ENCODE results near the gene GABRR2.

GABRR2 gene

GRCh38 chr6:89315249-89315885, at the start of gene GABRR2:
Gene GABRR2 (minus strand): TSS chr6:89315299. CDS start chr6:89315165, 134 bp downstream.
- DNase-seq, result no peak

- no peak for DNase-seq
Observed at GRCh38 chr6:89364586-89364985, 49.5 kb upstream of the GABRR2 start.

GRCh38 chr6:89361171-89361570, 46.1 kb upstream of the GABRR2 start:
- no peak for DNase-seq

GRCh38 chr6:89360415-89360999, 45.4 kb upstream of the GABRR2 start:
- DNase-seq, result peak; percentile 48

- no peak for DNase-seq
Observed at GRCh38 chr6:89359561-89359960, 44.5 kb upstream of the GABRR2 start.

- peak; percentile 39 for DNase-seq
Observed at GRCh38 chr6:89357390-89357789, 42.3 kb upstream of the GABRR2 start.

GRCh38 chr6:89356642-89357170, 41.6 kb upstream of the GABRR2 start:
- no peak for DNase-seq

- DNase-seq, result peak; percentile 15
Observed at GRCh38 chr6:89355511-89356194, 40.6 kb upstream of the GABRR2 start.

- DNase-seq, result no peak
Observed at GRCh38 chr6:89353702-89354392, 38.7 kb upstream of the GABRR2 start.

GRCh38 chr6:89353118-89353556, 38.0 kb upstream of the GABRR2 start:
- no peak for DNase-seq

GRCh38 chr6:89352278-89353117, 37.4 kb upstream of the GABRR2 start, which contains the start of gene UBE2J1:
Gene UBE2J1 (minus strand): TSS chr6:89352722. CDS start chr6:89352569, 153 bp downstream.
- DNase-seq, result peak; percentile 82

GRCh38 chr6:89351671-89352277, 36.7 kb upstream of the GABRR2 start:
- DNase-seq, result no peak

GRCh38 chr6:89350281-89350966, 35.3 kb upstream of the GABRR2 start:
- peak; percentile 30 for DNase-seq

GRCh38 chr6:89348372-89348771, 33.3 kb upstream of the GABRR2 start:
- DNase-seq, result no peak

GRCh38 chr6:89347825-89348224, 32.7 kb upstream of the GABRR2 start:
- DNase-seq, result no peak

- DNase-seq, result no peak
Observed at GRCh38 chr6:89346433-89346832, 31.3 kb upstream of the GABRR2 start.

GRCh38 chr6:89339565-89339964, 24.5 kb upstream of the GABRR2 start:
- DNase-seq, result no peak

GRCh38 chr6:89335164-89335563, 20.1 kb upstream of the GABRR2 start:
- no peak for DNase-seq

GRCh38 chr6:89330910-89331309, 15.8 kb upstream of the GABRR2 start:
- no peak for DNase-seq

- DNase-seq, result no peak
Observed at GRCh38 chr6:89328976-89329375, 13.9 kb upstream of the GABRR2 start.

GRCh38 chr6:89324304-89324703, 9.2 kb upstream of the GABRR2 start:
- no peak for DNase-seq

All from activated CD4-positive, alpha-beta T cell treated with anti-CD3 and anti-CD28 coated beads, Interleukin-2, amount 50 U/mL, for 16 hours (primary cell).